ENCODE results near the gene RBMY1B. TPM values are rescaled to one million over a fixed set of nuclear protein-coding genes. Genes with fewer than 3 reads are reported as not detected.

Gene RBMY1B
- total RNA-seq = not detected in 2 replicates

DNA sequence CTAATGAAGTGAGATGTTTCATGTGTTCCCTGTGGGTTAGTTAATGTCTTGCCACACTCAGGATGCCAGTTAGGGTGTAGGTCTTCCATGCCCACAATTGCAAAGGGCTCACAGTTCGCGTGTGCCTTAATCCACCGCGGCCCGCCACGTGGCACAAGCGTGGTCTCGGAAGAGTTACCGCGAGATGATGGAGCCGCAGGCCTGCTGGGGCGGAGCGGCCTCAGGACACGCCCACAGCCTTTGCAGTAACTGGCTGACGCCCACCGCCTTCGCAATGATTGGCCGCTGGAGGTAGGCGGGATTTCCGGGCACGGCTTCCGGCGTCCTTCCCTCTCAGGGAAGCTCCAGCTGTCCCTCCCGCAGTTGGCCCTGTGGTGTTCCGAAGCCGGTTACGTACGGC is at the start of gene RBMY1B:
TSS of gene RBMY1B (plus strand) at position 301 of the 400 bp plus-strand sequence. CDS start 2,013 bp downstream, outside the sequence.

DNA sequence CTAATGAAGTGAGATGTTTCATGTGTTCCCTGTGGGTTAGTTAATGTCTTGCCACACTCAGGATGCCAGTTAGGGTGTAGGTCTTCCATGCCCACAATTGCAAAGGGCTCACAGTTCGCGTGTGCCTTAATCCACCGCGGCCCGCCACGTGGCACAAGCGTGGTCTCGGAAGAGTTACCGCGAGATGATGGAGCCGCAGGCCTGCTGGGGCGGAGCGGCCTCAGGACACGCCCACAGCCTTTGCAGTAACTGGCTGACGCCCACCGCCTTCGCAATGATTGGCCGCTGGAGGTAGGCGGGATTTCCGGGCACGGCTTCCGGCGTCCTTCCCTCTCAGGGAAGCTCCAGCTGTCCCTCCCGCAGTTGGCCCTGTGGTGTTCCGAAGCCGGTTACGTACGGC is 23.4 kb downstream of the RBMY1B start, which contains the start of gene RBMY1A1:
TSS of gene RBMY1A1 (plus strand) at position 301 of the 400 bp plus-strand sequence. CDS start 2,013 bp downstream, outside the sequence.

Other genes with a start within 250 kb of the RBMY1B start
- gene RBMY1A1, start 23.5 kb downstream of the RBMY1B start, total RNA-seq = not detected in 2 replicates

All from smooth muscle cell of bladder (primary cell).